ENCODE data around the gene EIF3CL. TPM values are rescaled to one million over a fixed set of nuclear protein-coding genes. Genes with fewer than 3 reads are reported as not detected.
"Not testable (repeated sequence)": the region's sequence is repeated elsewhere in the genome, so short reads cannot be mapped to it uniquely, and the experiment has no call there.

Gene EIF3CL
- total RNA-seq, 1 experiment from 2014 or later, result 44.6 TPM

GRCh38 chr16:28426060-28426680 lies 22.5 kb upstream of the EIF3CL start:
- H3K27me3 ChIP-seq (replicated peaks; ENCODE audit: control insufficient read depth, insufficient read depth, low read length); H3K36me3 ChIP-seq (ENCODE audit: control insufficient read depth, insufficient read depth, low read length); H3K36me3 Mint-ChIP-seq (ENCODE audit: insufficient read depth, unreplicated experiment); H3K27ac Mint-ChIP-seq (ENCODE audit: unreplicated experiment); POLR2A ChIA-PET; H3K9me3 Mint-ChIP-seq (ENCODE audit: unreplicated experiment); intact Hi-C loops (cut with micrococcal nuclease; ENCODE audit: unreplicated experiment); H3K27me3 Mint-ChIP-seq (ENCODE audit: insufficient read depth, unreplicated experiment); H3K4me1 Mint-ChIP-seq (ENCODE audit: low read depth, unreplicated experiment); CTCF ChIA-PET; H3K4me1 ChIP-seq; DNase-seq; H3K9me3 ChIP-seq; BruUV-seq (replicated peaks); H3K4me3 ChIP-seq (ENCODE audit: low read depth, low read length): not testable (repeated sequence)
- H3K4me3 Mint-ChIP-seq (ENCODE audit: unreplicated experiment), result peak overlapping the region; percentile 45

- POLR2A ChIA-PET; H3K4me3 Mint-ChIP-seq (ENCODE audit: unreplicated experiment); H3K27me3 ChIP-seq (replicated peaks; ENCODE audit: control insufficient read depth, insufficient read depth, low read length); DNase-seq; BruUV-seq (replicated peaks); H3K4me1 ChIP-seq; CTCF ChIA-PET; H3K36me3 ChIP-seq (ENCODE audit: control insufficient read depth, insufficient read depth, low read length); H3K4me1 Mint-ChIP-seq (ENCODE audit: low read depth, unreplicated experiment); H3K27ac Mint-ChIP-seq (ENCODE audit: unreplicated experiment); H3K36me3 Mint-ChIP-seq (ENCODE audit: insufficient read depth, unreplicated experiment); H3K4me3 ChIP-seq (ENCODE audit: low read depth, low read length); H3K9me3 ChIP-seq; H3K9me3 Mint-ChIP-seq (ENCODE audit: unreplicated experiment); intact Hi-C loops (cut with micrococcal nuclease; ENCODE audit: unreplicated experiment); H3K27me3 Mint-ChIP-seq (ENCODE audit: insufficient read depth, unreplicated experiment): not testable (repeated sequence)
Measured at GRCh38 chr16:28421071-28421750, 17.6 kb upstream of the EIF3CL start.

GRCh38 chr16:28417033-28417432 lies 13.4 kb upstream of the EIF3CL start:
- H3K9me3 Mint-ChIP-seq (ENCODE audit: unreplicated experiment); H3K27me3 ChIP-seq (replicated peaks; ENCODE audit: control insufficient read depth, insufficient read depth, low read length); intact Hi-C loops (cut with micrococcal nuclease; ENCODE audit: unreplicated experiment); CTCF ChIA-PET; H3K9me3 ChIP-seq; DNase-seq; H3K27ac Mint-ChIP-seq (ENCODE audit: unreplicated experiment); H3K4me3 Mint-ChIP-seq (ENCODE audit: unreplicated experiment); POLR2A ChIA-PET; H3K4me3 ChIP-seq (ENCODE audit: low read depth, low read length); H3K36me3 ChIP-seq (ENCODE audit: control insufficient read depth, insufficient read depth, low read length); H3K27me3 Mint-ChIP-seq (ENCODE audit: insufficient read depth, unreplicated experiment); H3K36me3 Mint-ChIP-seq (ENCODE audit: insufficient read depth, unreplicated experiment); H3K4me1 Mint-ChIP-seq (ENCODE audit: low read depth, unreplicated experiment); H3K4me1 ChIP-seq: not testable (repeated sequence)
- BruUV-seq (replicated peaks), result TSS peak; percentile 69

- H3K4me3 ChIP-seq (ENCODE audit: low read depth, low read length); intact Hi-C loops (cut with micrococcal nuclease; ENCODE audit: unreplicated experiment); H3K4me1 Mint-ChIP-seq (ENCODE audit: low read depth, unreplicated experiment); H3K9me3 ChIP-seq; H3K36me3 Mint-ChIP-seq (ENCODE audit: insufficient read depth, unreplicated experiment); H3K4me3 Mint-ChIP-seq (ENCODE audit: unreplicated experiment); H3K27me3 ChIP-seq (replicated peaks; ENCODE audit: control insufficient read depth, insufficient read depth, low read length); BruUV-seq (replicated peaks); H3K4me1 ChIP-seq; H3K27me3 Mint-ChIP-seq (ENCODE audit: insufficient read depth, unreplicated experiment); H3K36me3 ChIP-seq (ENCODE audit: control insufficient read depth, insufficient read depth, low read length); H3K27ac Mint-ChIP-seq (ENCODE audit: unreplicated experiment); H3K9me3 Mint-ChIP-seq (ENCODE audit: unreplicated experiment); DNase-seq; CTCF ChIA-PET; POLR2A ChIA-PET: not testable (repeated sequence)
Measured at GRCh38 chr16:28414530-28414929, 10.9 kb upstream of the EIF3CL start.

GRCh38 chr16:28413585-28413984 lies 9.9 kb upstream of the EIF3CL start:
- H3K9me3 ChIP-seq; H3K27ac Mint-ChIP-seq (ENCODE audit: unreplicated experiment); intact Hi-C loops (cut with micrococcal nuclease; ENCODE audit: unreplicated experiment); H3K27me3 Mint-ChIP-seq (ENCODE audit: insufficient read depth, unreplicated experiment); H3K9me3 Mint-ChIP-seq (ENCODE audit: unreplicated experiment); H3K4me1 ChIP-seq; CTCF ChIA-PET; H3K36me3 Mint-ChIP-seq (ENCODE audit: insufficient read depth, unreplicated experiment); POLR2A ChIA-PET; H3K4me3 ChIP-seq (ENCODE audit: low read depth, low read length); H3K27me3 ChIP-seq (replicated peaks; ENCODE audit: control insufficient read depth, insufficient read depth, low read length); H3K36me3 ChIP-seq (ENCODE audit: control insufficient read depth, insufficient read depth, low read length); BruUV-seq (replicated peaks); H3K4me3 Mint-ChIP-seq (ENCODE audit: unreplicated experiment); DNase-seq; H3K4me1 Mint-ChIP-seq (ENCODE audit: low read depth, unreplicated experiment): not testable (repeated sequence)

DNA sequence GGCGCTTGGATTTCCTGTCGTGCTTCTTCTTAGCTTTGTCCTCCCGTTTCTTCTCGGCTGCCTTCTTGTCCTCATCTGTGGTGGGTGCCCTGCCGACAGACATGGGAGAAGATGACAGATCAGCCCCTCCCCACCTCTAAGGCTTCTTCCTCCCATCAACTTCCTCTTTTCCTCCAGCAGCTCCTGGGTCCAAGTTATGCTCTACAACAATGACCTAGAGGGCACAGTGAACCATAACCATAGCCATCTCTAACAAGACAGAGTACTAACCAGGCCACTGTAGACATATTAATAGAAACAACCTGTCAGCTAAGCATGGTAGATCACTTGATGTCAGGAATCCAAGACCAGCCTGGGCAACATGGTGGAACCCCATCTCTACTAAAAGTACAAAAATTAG lies 11.6 kb downstream of the EIF3CL start:
- H3K36me3 ChIP-seq (ENCODE audit: control insufficient read depth, insufficient read depth, low read length); H3K27me3 ChIP-seq (replicated peaks; ENCODE audit: control insufficient read depth, insufficient read depth, low read length); intact Hi-C loops (cut with micrococcal nuclease; ENCODE audit: unreplicated experiment); BruUV-seq (replicated peaks); H3K4me1 ChIP-seq; H3K27ac Mint-ChIP-seq (ENCODE audit: unreplicated experiment); H3K4me3 ChIP-seq (ENCODE audit: low read depth, low read length); DNase-seq; H3K36me3 Mint-ChIP-seq (ENCODE audit: insufficient read depth, unreplicated experiment); H3K4me1 Mint-ChIP-seq (ENCODE audit: low read depth, unreplicated experiment); POLR2A ChIA-PET; H3K9me3 ChIP-seq; CTCF ChIA-PET; H3K4me3 Mint-ChIP-seq (ENCODE audit: unreplicated experiment); H3K9me3 Mint-ChIP-seq (ENCODE audit: unreplicated experiment); H3K27me3 Mint-ChIP-seq (ENCODE audit: insufficient read depth, unreplicated experiment): not testable (repeated sequence)

DNA sequence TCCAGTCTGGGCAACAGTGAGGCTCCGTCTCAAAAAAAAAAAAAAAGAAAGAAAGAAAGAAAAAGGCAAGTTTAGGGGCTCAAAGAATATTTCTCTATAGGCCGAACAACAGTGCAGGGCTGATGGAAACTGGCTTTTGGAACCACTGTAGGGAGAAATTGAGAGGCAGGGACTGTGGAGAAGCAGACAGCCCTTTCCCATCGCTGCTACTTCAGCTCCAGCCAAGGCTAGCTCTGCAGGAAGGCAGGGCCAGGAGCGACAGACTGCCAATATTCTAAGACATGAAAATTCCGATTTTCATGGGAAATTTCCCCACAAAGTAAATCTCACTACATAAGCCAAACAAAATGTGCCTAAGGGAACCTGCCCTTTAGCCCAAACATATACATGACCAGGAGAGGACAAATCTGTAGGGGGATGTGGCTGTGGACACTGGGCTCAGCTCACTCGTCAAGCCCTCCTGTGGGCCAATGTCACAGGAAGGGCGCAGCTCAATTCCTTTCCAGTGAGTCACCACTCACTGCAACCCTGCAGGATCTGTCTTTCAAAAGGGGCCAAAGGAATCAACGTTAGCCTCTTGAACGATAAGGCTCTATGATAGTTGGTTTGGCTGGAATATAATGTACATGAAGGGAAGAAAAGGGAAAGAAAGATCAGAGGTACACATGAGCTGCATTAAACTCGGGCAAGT lies 21.3 kb downstream of the EIF3CL start:
- intact Hi-C loops (cut with micrococcal nuclease; ENCODE audit: unreplicated experiment); H3K27me3 Mint-ChIP-seq (ENCODE audit: insufficient read depth, unreplicated experiment); H3K4me3 Mint-ChIP-seq (ENCODE audit: unreplicated experiment); H3K9me3 Mint-ChIP-seq (ENCODE audit: unreplicated experiment); H3K4me3 ChIP-seq (ENCODE audit: low read depth, low read length); H3K4me1 Mint-ChIP-seq (ENCODE audit: low read depth, unreplicated experiment); BruUV-seq (replicated peaks); DNase-seq; H3K27ac Mint-ChIP-seq (ENCODE audit: unreplicated experiment); CTCF ChIA-PET; H3K9me3 ChIP-seq; H3K27me3 ChIP-seq (replicated peaks; ENCODE audit: control insufficient read depth, insufficient read depth, low read length); H3K36me3 ChIP-seq (ENCODE audit: control insufficient read depth, insufficient read depth, low read length); POLR2A ChIA-PET; H3K4me1 ChIP-seq; H3K36me3 Mint-ChIP-seq (ENCODE audit: insufficient read depth, unreplicated experiment): not testable (repeated sequence)
